Gastroesophageal sphincter (tissue), 4 donors: ENCODE data around the gene ZFC3H1. TPM values are rescaled to one million over a fixed set of nuclear protein-coding genes. Genes with fewer than 3 reads are reported as not detected.

Experiments used
- ATAC-seq: fragments of 150-250 bp; one replicate; pipeline ENCODE4 v1.9.1; 2016; ENCODE audit warnings: mild to moderate bottlenecking, moderate library complexity
- H3K27ac ChIP-seq, 4 donors: fragments of 200-600 bp; sonication (generic) in 3 of 4; 1 replicate in 3 of 4; 2 replicates in 1 of 4; pipeline ENCODE4 v1.5.1; 2016 to 2019
- H3K27me3 ChIP-seq: fragments of 200-600 bp; sonication (generic); one replicate; pipeline ENCODE4 v1.5.1; 2019
- H3K36me3 ChIP-seq, 2 donors: fragments of 200-600 bp; sonication (generic); one replicate each; pipeline ENCODE4 v1.5.1; 2019; ENCODE audit warnings: control low read depth in 1 of 2
- H3K4me1 ChIP-seq, 3 donors: fragments of 200-600 bp; sonication (generic); 1 replicate in 2 of 3; 2 replicates in 1 of 3; pipeline ENCODE4 v1.5.1; 2016 to 2019; ENCODE audit warnings: control low read depth in 2 of 3
- H3K4me3 ChIP-seq, 2 donors: fragments of 200-600 bp; sonication (generic); one replicate each; pipeline ENCODE4 v1.5.1; 2019; ENCODE audit warnings: mild to moderate bottlenecking in 1 of 2, moderate library complexity in 1 of 2
- H3K9me3 ChIP-seq, 3 donors: fragments of 200-600 bp; sonication (generic); one replicate each; pipeline ENCODE4 v1.5.1; 2017 to 2019; ENCODE audit warnings: control low read depth in 2 of 3
- CTCF ChIP-seq, 4 experiments: fragments of 200-600 bp in 2 of 4; fragments of 450-650 bp in 2 of 4; sonication (generic) in 1 of 4; IDR thresholded peaks; one replicate each; pipeline ENCODE4 v1.5.1; 2017 to 2019; ENCODE audit warnings: antibody characterized with exemption in 4 of 4, mild to moderate bottlenecking in 2 of 4, moderate library complexity in 2 of 4
- EP300 ChIP-seq: sonication (generic); formaldehyde crosslinking; IDR thresholded peaks from one replicate; pipeline ENCODE4 v1.6.1; 2017; ENCODE audit warnings: antibody characterized with exemption, mild to moderate bottlenecking
- POLR2A ChIP-seq, 2 donors: fragments of 450-650 bp; IDR thresholded peaks; one replicate each; pipeline ENCODE4 v1.6.1; 2017; ENCODE audit warnings: antibody characterized with exemption in 2 of 2, mild to moderate bottlenecking in 2 of 2, moderate library complexity in 1 of 2
- POLR2AphosphoS5 ChIP-seq: sonication (generic); formaldehyde crosslinking; IDR thresholded peaks from one replicate; pipeline ENCODE4 v1.6.1; 2017; ENCODE audit warnings: antibody characterized with exemption
- WGBS, 2 donors: methylation state at CpG; one replicate each; pipeline ENCODE4 v1.1.5; 2018; ENCODE audit warnings: low coverage in 1 of 2; 5-methylcytosine and 5-hydroxymethylcytosine counted together
- total RNA-seq, 4 donors: library from RNA; depleted of rRNA; stranded (reverse); fragments of >200 nt; gene quantifications; one replicate each; pipeline ENCODE4 v1.1.0, GENCODE V29; 2016

The ZFC3H1 gene
- total RNA-seq, 4 donors from 2014 or later = 17.1 to 65.2 (median 30.3) TPM

GRCh38 chr12:71664411-71665089 lies 902 bp upstream of the ZFC3H1 start:
- TF ChIP-seq POLR2A (IDR thresholded peaks at IDR 0.05) (no peak), CTCF (IDR thresholded peaks at IDR 0.05) (no peak), EP300 (no peak), POLR2AphosphoS5 (no peak)
- ATAC-seq = no peak
- Histone ChIP-seq H3K36me3 (peaks cover 0 to 7% of the 10 kb centered on the region in 2 donors), H3K27ac (peak overlapping the region; percentile 91 to 98 (median 94)), H3K4me3 (peak overlapping the region; percentile 65 to 80), H3K4me1 (peaks cover 0 to 47% (median 12%) of the 10 kb centered on the region in 3 donors), H3K27me3 (no peaks in the 10 kb centered on the region), H3K9me3 (no peaks in the 10 kb centered on the region)
- 0 to 1% methylated on average over 13 of the region's 20 CpGs for WGBS, 2 donors

- peak; percentile 49 for ATAC-seq
- TF ChIP-seq POLR2A (IDR thresholded peaks at IDR 0.05) = peak in 1 of 2 donors; percentile 10
- no peak for TF ChIP-seq POLR2AphosphoS5
- H3K27me3 ChIP-seq = no peaks in the 10 kb centered on the region
- H3K4me1 ChIP-seq = peaks cover 0 to 47% (median 12%) of the 10 kb centered on the region in 3 donors
- peak overlapping the region; percentile 65 to 80 for H3K4me3 ChIP-seq
- 0% methylated on average over 8 of the region's 53 CpGs for WGBS, 2 donors
- H3K36me3 ChIP-seq = peaks cover 0 to 22% of the 10 kb centered on the region in 2 donors
- no peaks in the 10 kb centered on the region for H3K9me3 ChIP-seq
- H3K27ac ChIP-seq = peak overlapping the region; percentile 91 to 98 (median 94)
Measured at GRCh38 chr12:71662849-71663560, 643 bp downstream of the ZFC3H1 start.

- Histone ChIP-seq H3K4me3 (peak overlapping the region; percentile 65 to 80), H3K27me3 (no peaks in the 10 kb centered on the region), H3K27ac (peak overlapping the region; percentile 91 to 98 (median 94)), H3K36me3 (peaks cover 0 to 32% of the 10 kb centered on the region in 2 donors), H3K9me3 (no peaks in the 10 kb centered on the region), H3K4me1 (peaks cover 0 to 47% (median 12%) of the 10 kb centered on the region in 3 donors)
- TF ChIP-seq CTCF (IDR thresholded peaks at IDR 0.05) = no peak
- TF ChIP-seq POLR2AphosphoS5 = no peak
- no peak for TF ChIP-seq POLR2A (IDR thresholded peaks at IDR 0.05)
- no peak for TF ChIP-seq EP300
- 3 to 9% methylated on average over 8 of the region's 8 CpGs for WGBS, 2 donors
- no peak for ATAC-seq
Measured at GRCh38 chr12:71661977-71662530, 1.6 kb downstream of the ZFC3H1 start.

- TF ChIP-seq POLR2AphosphoS5 (no peak), POLR2A (IDR thresholded peaks at IDR 0.05) (no peak), CTCF (IDR thresholded peaks at IDR 0.05) (no peak), EP300 (no peak)
- Histone ChIP-seq H3K27me3 (no peaks in the 10 kb centered on the region), H3K36me3 (peaks cover 0 to 70% of the 10 kb centered on the region in 2 donors), H3K4me1 (peaks cover 0 to 53% (median 7%) of the 10 kb centered on the region in 3 donors), H3K9me3 (no peaks in the 10 kb centered on the region), H3K4me3 (no peak overlapping the region), H3K27ac (no peak overlapping the region)
- ATAC-seq = no peak
- WGBS, 2 donors = 63 to 74% methylated on average over 3 of the region's 3 CpGs
Measured at GRCh38 chr12:71656740-71657139, 6.9 kb downstream of the ZFC3H1 start.

- no peak for ATAC-seq
Measured at GRCh38 chr12:71655907-71656306, 7.7 kb downstream of the ZFC3H1 start.

More at GRCh38 chr12:71655907-71656306, 7.7 kb downstream of the ZFC3H1 start:
- H3K36me3 ChIP-seq = peaks cover 0 to 74% of the 10 kb centered on the region in 2 donors
- peaks cover 0 to 53% (median 1%) of the 10 kb centered on the region in 3 donors for H3K4me1 ChIP-seq
- WGBS, 2 donors = 88 to 100% methylated on average over 1 of the region's 1 CpG
- H3K4me3 ChIP-seq = no peak overlapping the region
- H3K9me3 ChIP-seq = no peaks in the 10 kb centered on the region
- no peaks in the 10 kb centered on the region for H3K27me3 ChIP-seq
- H3K27ac ChIP-seq = no peak overlapping the region
- TF ChIP-seq EP300 = no peak
